AG09309 (cell line): ENCODE results near the gene SFXN2.

ENCODE experiments used
- DNase-seq: peaks from one replicate; pipeline ENCODE4 v3.0.0-alpha.2; 2010; ENCODE audit warnings: low read depth
- H3K4me3 ChIP-seq: 2 replicates; pipeline ENCODE4 v1.5.1; 2011; ENCODE audit warnings: mild to moderate bottlenecking, low read depth, low read length, moderate library complexity; ENCODE audit not compliant: control insufficient read depth
- CTCF ChIP-seq: IDR thresholded peaks from 2 replicates; pipeline ENCODE4 v1.5.1; 2011; ENCODE audit warnings: mild to moderate bottlenecking, low read depth, low read length, inconsistent platforms; ENCODE audit not compliant: insufficient read depth, control insufficient read depth; ENCODE audit errors: missing control alignments

SFXN2 gene

DNA sequence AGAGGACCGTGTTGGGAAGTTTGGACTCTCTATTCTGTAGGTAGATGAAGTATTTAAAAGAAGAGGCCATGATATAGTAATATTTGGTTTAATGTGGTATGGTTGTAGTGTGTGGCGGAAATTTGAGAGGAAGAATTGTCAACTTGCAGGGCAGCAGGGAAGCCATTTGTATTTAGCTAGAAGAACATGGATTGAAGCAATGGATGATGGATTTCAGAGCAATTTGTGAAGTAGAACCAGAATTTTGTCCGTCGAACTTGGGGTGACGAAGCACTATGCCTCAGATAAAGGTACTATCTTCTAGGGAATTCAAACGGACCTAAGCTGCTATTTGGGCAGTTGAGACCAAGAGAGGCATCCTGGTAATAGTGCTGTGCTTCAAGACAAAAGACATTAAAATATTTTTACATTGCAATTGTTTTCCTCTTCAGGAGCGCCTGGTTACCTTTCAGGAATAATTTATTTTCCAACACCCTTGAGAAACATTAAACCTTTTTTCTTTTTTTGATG, 28.7 kb downstream of the SFXN2 start:
- DNase-seq: no peak
- no peak overlapping the region for H3K4me3 ChIP-seq
- no peak for TF ChIP-seq CTCF

- peak; percentile 99 for DNase-seq
- H3K4me3 ChIP-seq: peak within 1 kb of the TSS; percentile 100
- no peak for TF ChIP-seq CTCF
Observed at GRCh38 chr10:102743588-102744373, 29.3 kb downstream of the SFXN2 start, which contains the start of gene WBP1L. Gene WBP1L (plus strand): TSS chr10:102743948. CDS start chr10:102744054, 106 bp downstream.

DNA sequence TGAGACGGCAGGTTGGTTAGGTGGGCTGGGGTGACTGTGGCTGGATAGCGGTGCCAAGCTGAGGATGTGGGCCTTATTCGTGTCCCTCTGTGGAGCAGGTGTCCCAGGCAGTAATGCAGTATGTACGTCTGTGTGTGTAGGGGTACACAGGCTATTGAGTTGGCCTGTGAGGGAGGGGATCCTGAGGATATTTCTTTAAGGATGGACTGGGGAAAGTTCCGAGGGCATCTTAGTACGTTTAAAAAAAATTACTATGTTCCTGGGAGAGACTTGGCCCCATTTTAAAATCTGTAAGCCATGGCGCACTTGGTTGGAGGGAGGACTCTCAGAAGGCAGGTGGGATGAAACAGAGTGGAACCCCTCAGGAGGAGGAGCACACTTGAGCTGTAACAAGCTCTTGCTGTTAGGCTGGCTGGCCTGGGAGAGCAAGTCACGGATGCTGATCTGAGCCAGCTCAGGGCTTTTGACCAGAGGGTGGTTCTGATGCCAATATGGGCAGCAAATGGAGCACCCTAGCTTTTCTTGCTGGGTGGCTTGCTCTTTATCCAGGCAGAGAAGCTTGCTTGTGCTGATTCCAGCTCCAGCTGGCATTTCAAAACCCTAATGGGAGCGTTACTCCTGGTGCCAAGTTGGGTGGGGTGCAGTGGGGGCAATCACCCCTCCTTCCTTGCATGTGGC, 30.1 kb downstream of the SFXN2 start:
- TF ChIP-seq CTCF: no peak
- DNase-seq: no peak
- peak overlapping the region; percentile 100 for H3K4me3 ChIP-seq

- peak overlapping the region; percentile 100 for H3K4me3 ChIP-seq
Observed at GRCh38 chr10:102745157-102745556, 30.7 kb downstream of the SFXN2 start.

DNA sequence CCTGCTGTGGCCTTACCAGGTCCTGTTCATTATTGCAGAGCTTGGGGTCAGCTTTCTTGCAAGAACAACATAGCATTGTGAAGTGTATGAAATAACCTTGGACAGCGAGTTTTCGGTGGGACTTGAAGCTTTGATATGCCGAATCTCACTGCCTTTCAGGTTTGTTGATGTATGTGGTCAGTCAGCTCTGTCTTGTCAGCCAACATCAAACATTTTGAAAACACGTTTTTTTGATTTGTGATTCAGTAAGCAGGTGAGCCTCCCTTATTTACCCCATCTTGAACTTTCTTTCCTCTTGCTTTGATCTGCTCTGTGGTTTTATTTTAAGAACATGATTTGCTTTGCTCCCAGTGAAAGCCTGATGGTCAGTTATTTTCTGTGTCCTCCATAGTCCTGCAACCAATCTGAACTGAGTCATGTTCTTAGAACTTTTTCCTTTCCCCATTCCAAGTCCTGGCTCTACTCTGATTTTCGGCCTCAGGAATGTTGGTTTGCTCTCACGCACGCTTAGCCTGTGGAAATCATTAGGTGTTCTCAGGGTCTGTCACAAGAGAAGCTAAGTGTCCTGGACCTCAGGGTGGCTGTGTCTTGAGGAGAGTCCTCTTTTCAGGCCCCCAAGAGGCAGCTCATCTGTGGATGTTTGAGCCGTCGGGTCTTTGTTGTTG, 38.0 kb downstream of the SFXN2 start:
- TF ChIP-seq CTCF: no peak
- peak; percentile 86 for DNase-seq
- H3K4me3 ChIP-seq: no peak overlapping the region

More at GRCh38 chr10:102745157-102745556, 30.7 kb downstream of the SFXN2 start:
- DNase-seq: no peak
- no peak for TF ChIP-seq CTCF

DNA sequence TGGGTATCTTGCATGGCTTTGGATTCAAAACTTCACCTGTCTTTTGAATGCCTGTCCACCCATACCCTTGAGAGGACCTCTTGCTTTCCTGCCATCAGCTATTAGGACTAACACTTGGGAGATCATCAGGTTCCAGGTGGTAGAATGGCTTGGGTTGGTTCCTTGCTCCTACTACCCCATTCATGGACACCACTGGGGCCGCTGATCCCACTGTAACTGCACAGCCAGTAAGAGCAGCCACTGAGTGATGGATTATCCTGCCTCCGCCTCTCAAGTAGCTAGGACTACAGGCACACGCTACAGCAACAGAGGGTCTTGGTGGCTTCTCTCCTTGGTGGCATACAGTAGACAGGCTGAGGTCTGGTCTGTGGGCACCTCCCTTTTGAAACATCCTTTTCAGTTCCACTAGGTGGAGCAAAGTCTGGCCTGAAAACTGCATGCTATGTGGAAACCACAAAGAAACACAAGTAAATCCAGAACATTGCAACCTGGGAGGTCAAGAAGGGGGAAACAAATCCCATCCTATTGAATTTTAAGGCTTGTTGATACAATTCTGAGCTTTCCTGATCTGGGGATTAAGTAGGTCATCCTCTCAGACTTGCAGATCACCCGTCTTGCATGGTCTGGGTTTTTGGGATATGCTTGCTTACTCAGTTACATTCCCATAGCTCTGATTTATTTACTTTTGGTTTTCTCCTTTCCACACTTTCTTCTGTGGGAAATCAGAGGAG, 38.7 kb downstream of the SFXN2 start:
- no peak for DNase-seq
- no peak overlapping the region for H3K4me3 ChIP-seq
- peak; percentile 64 for TF ChIP-seq CTCF
